NCI-H2227 treated with DMSO at 0.1 percent for 48 hours (cell line): Measurements from ENCODE around the gene EDEM2.
"Not testable (repeated sequence)": the region's sequence is repeated elsewhere in the genome, so short reads cannot be mapped to it uniquely, and the experiment has no call there.

Source experiments
- DNase-seq: peaks from one replicate; lab custom pipeline; 2025; lab: John Stamatoyannopoulos, UW

EDEM2 gene

GRCh38 chr20:35129647-35130069, 17.5 kb downstream of the EDEM2 start:
- no peak for DNase-seq

GRCh38 chr20:35125753-35126152, 21.4 kb downstream of the EDEM2 start:
- DNase-seq: no peak

GRCh38 chr20:35122756-35123405, 24.3 kb downstream of the EDEM2 start:
- DNase-seq: no peak

- DNase-seq: no peak
These were observed 25.9 kb downstream of the EDEM2 start for GRCh38 chr20:35121186-35121585.

- DNase-seq: no peak
These were observed 27.0 kb downstream of the EDEM2 start for GRCh38 chr20:35120012-35120701.

- no peak for DNase-seq
These were observed 29.5 kb downstream of the EDEM2 start for GRCh38 chr20:35117629-35118028.

GRCh38 chr20:35117196-35117595, 29.9 kb downstream of the EDEM2 start:
- no peak for DNase-seq

- DNase-seq: no peak
These were observed 30.9 kb downstream of the EDEM2 start for GRCh38 chr20:35116258-35116657.

- DNase-seq: no peak
These were observed 31.5 kb downstream of the EDEM2 start for GRCh38 chr20:35115606-35116005.

- not testable (repeated sequence) for DNase-seq
These were observed 34.9 kb downstream of the EDEM2 start for GRCh38 chr20:35112276-35112675.

- DNase-seq: no peak
These were observed 35.8 kb downstream of the EDEM2 start for GRCh38 chr20:35111141-35111888.

GRCh38 chr20:35108921-35109320, 38.2 kb downstream of the EDEM2 start:
- DNase-seq: no peak

- DNase-seq: no peak
These were observed 40.2 kb downstream of the EDEM2 start for GRCh38 chr20:35106827-35107380.

- no peak for DNase-seq
These were observed 42.3 kb downstream of the EDEM2 start for GRCh38 chr20:35104685-35105295.

- DNase-seq: no peak
These were observed 45.5 kb downstream of the EDEM2 start for GRCh38 chr20:35101620-35102019.

- DNase-seq: no peak
These were observed 53.8 kb downstream of the EDEM2 start for GRCh38 chr20:35093267-35093884.

- peak; percentile 94 for DNase-seq
These were observed 54.4 kb downstream of the EDEM2 start, which contains the start of gene TRPC4AP for GRCh38 chr20:35092524-35093266. Gene TRPC4AP (minus strand): TSS chr20:35092807. CDS start chr20:35092781, 26 bp downstream.

- no peak for DNase-seq
These were observed 55.2 kb downstream of the EDEM2 start for GRCh38 chr20:35091816-35092523.

GRCh38 chr20:35088231-35089145, 58.6 kb downstream of the EDEM2 start:
- DNase-seq: no peak
